ENCODE measurements around the gene EGF.

DNA sequence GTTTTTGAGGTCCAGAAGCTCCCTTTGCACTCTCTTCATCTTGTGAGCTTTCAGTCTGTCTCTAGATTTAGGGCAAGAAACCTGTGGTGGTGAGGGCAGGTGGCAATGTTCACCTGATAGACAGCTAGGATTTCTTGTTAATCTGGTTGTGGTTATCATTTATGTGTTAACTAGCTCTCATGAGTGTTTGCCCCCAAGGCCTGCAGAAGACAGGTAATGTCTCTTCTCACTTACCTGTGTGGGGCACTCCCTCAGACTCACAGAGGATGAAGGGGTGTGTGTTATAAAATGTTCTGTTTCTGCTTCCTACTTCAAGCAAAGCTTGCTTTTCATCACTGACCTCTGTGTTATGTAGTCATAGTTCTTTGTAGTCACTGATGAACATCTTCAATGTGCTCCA, 17.8 kb downstream of the EGF start:
- TF ChIP-seq ZNF274 (IDR thresholded peaks at IDR 0.05; ENCODE audit: low read depth, low read length): no peak
- no peak for TF ChIP-seq YY1 (IDR thresholded peaks at IDR 0.05; ENCODE audit: insufficient read depth, insufficient read length)
- no peak for TF ChIP-seq SUZ12 (IDR thresholded peaks at IDR 0.05; ENCODE audit: extremely low read depth, insufficient read depth, insufficient read length)
